A673 (cell line): ENCODE measurements around the gene CNTN1. TPM values are rescaled to one million over a fixed set of nuclear protein-coding genes. Genes with fewer than 3 reads are reported as not detected.

Experiments used
- BruUV-seq: library from RNA; stranded (reverse); fragments of 400-500 nt; replicated peaks from 2 replicates; lab custom pipeline; 2021; lab: Mats Ljungman, UMichigan
- CTCF ChIA-PET: fragments of 300-600 bp; sonication (Branson Sonifier 250); formaldehyde crosslinking; loops from one replicate; lab custom pipeline; 2022; ENCODE audit warnings: antibody characterized with exemption; lab: Charles Lee
- POLR2A ChIA-PET: fragments of 300-600 bp; sonication (Branson Sonifier 250); formaldehyde crosslinking; loops from one replicate; lab custom pipeline; 2022; ENCODE audit warnings: antibody characterized with exemption; ENCODE audit not compliant: low non-redundant PET; lab: Charles Lee
- DNase-seq: peaks from one replicate; pipeline ENCODE4 v3.0.0-alpha.2; 2015; ENCODE audit warnings: low spot score
- H3K27ac ChIP-seq: fragments of 200-600 bp; sonication (generic); 2 replicates; pipeline ENCODE4 v1.5.1; 2016; ENCODE audit warnings: mixed run types, low read depth, mild to moderate bottlenecking, mixed read lengths, antibody characterized with exemption, low read length; ENCODE audit not compliant: poor library complexity, severe bottlenecking
- H3K27me3 ChIP-seq: fragments of 200-600 bp; sonication (generic); replicated peaks from 2 replicates; pipeline ENCODE4 v1.6.1; 2017; ENCODE audit warnings: mixed run types, low read depth, mild to moderate bottlenecking, mixed read lengths, antibody characterized with exemption, low read length; ENCODE audit not compliant: insufficient read depth, poor library complexity
- H3K36me3 ChIP-seq: fragments of 200-600 bp; sonication (generic); 2 replicates; pipeline ENCODE4 v1.6.1; 2016; ENCODE audit warnings: mixed run types, mild to moderate bottlenecking, mixed read lengths, antibody characterized with exemption, low read length; ENCODE audit not compliant: insufficient read depth, poor library complexity, severe bottlenecking
- H3K4me1 ChIP-seq: fragments of 200-600 bp; sonication (generic); 2 replicates; pipeline ENCODE4 v1.6.1; 2017; ENCODE audit warnings: mixed run types, mild to moderate bottlenecking, mixed read lengths, antibody characterized with exemption, low read length; ENCODE audit not compliant: insufficient read depth, poor library complexity, severe bottlenecking
- H3K4me3 ChIP-seq: fragments of 200-600 bp; sonication (generic); 2 replicates; pipeline ENCODE4 v1.5.1; 2016; ENCODE audit warnings: low read depth, mixed run types, mild to moderate bottlenecking, mixed read lengths, low read length; ENCODE audit not compliant: poor library complexity, severe bottlenecking
- H3K9me3 ChIP-seq: fragments of 200-600 bp; sonication (generic); 2 replicates; pipeline ENCODE4 v1.6.1; 2016; ENCODE audit warnings: mixed run types, low read depth, mild to moderate bottlenecking, mixed read lengths, antibody characterized with exemption, low read length; ENCODE audit not compliant: poor library complexity, severe bottlenecking
- CTCF ChIP-seq: fragments of 300-800, 200-600 bp; sonication (generic); conservative IDR thresholded peaks from 2 replicates; pipeline ENCODE4 v1.5.1; 2017; ENCODE audit warnings: low read depth, mild to moderate bottlenecking, antibody characterized with exemption, low read length, moderate library complexity, mixed read lengths
- EZH2 ChIP-seq: fragments of 200-600 bp; sonication (generic); IDR thresholded peaks from 2 replicates; pipeline ENCODE4 v1.6.1; 2017; ENCODE audit warnings: borderline replicate concordance, low read depth, mild to moderate bottlenecking, mixed read lengths, antibody characterized with exemption, low read length; ENCODE audit not compliant: poor library complexity, severe bottlenecking
- intact Hi-C: fragments of 100-400 bp; cut with micrococcal nuclease; formaldehyde crosslinking; loops from one replicate; pipeline ENCODE4 v1.10.0; 2022; ENCODE audit not compliant: unreplicated experiment
- total RNA-seq: library from RNA; stranded (reverse); gene quantifications from 2 replicates; pipeline ENCODE4 v1.2.3, GENCODE V29; 2021

The CNTN1 gene
- total RNA-seq, 1 experiment from 2014 or later, result 0.90 TPM

GRCh38 chr12:40663781-40664180 lies 28.5 kb upstream of the CNTN1 start:
- H3K27me3 ChIP-seq, result no peaks in the 10 kb centered on the region
- BruUV-seq, result no TSS peak
- TF ChIP-seq EZH2 (no peak), CTCF (no peak)
- H3K4me3 ChIP-seq, result no peak overlapping the region
- H3K27ac ChIP-seq, result no peak overlapping the region
- H3K36me3 ChIP-seq, result no peaks in the 10 kb centered on the region
- no peak for DNase-seq
- H3K4me1 ChIP-seq, result no peaks in the 10 kb centered on the region
- intact Hi-C loops, result no loop called here
- CTCF ChIA-PET, result no interaction called here
- POLR2A ChIA-PET, result no interaction called here
- no peaks in the 10 kb centered on the region for H3K9me3 ChIP-seq

GRCh38 chr12:40668099-40668529 lies 24.1 kb upstream of the CNTN1 start:
- H3K36me3 ChIP-seq, result no peaks in the 10 kb centered on the region
- POLR2A ChIA-PET, result no interaction called here
- no TSS peak for BruUV-seq
- DNase-seq, result no peak
- no peaks in the 10 kb centered on the region for H3K4me1 ChIP-seq
- TF ChIP-seq EZH2 (no peak), CTCF (no peak)
- CTCF ChIA-PET, result no interaction called here
- H3K9me3 ChIP-seq, result no peaks in the 10 kb centered on the region
- H3K4me3 ChIP-seq, result no peak overlapping the region
- no peak overlapping the region for H3K27ac ChIP-seq
- no peaks in the 10 kb centered on the region for H3K27me3 ChIP-seq
- intact Hi-C loops, result no loop called here

DNA sequence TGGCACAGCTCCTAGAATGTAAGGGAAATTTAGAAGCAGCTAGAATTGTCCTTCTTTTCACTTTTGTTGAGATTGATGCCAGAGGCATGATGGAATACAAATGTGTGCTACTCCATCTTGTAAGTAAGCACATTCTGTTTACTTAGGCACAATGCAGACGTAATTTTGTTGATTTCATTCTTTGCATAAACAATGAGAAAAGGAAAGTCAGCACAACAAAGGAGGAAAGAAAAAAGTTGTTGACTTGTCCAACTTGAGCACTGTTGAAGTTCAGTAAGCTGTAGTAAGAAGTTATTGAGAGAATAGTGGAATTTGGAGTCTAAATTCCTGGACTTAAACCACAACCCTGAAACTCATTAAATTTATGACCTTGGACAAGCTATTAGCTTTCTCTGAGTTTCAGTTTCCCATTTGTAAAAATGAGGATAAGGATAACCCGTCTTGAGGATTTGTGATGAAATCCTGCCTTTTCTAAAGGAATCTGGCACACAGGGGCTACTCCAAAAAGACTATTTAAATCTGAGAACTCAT lies 19.4 kb upstream of the CNTN1 start:
- POLR2A ChIA-PET, result no interaction called here
- intact Hi-C loops, result no loop called here
- H3K36me3 ChIP-seq, result no peaks in the 10 kb centered on the region
- BruUV-seq, result no TSS peak
- H3K27ac ChIP-seq, result no peak overlapping the region
- H3K4me3 ChIP-seq, result no peak overlapping the region
- CTCF ChIA-PET, result no interaction called here
- DNase-seq, result no peak
- no peaks in the 10 kb centered on the region for H3K27me3 ChIP-seq
- H3K4me1 ChIP-seq, result no peaks in the 10 kb centered on the region
- TF ChIP-seq EZH2 (no peak), CTCF (no peak)
- H3K9me3 ChIP-seq, result no peaks in the 10 kb centered on the region
